DOHH2 (cell line): ENCODE results near the gene TLCD1.

Experiments
- H3F3A ChIP-seq: fragments of 200-600 bp; sonication (generic), shearing (Covaris generic); 2 replicates; pipeline ENCODE4 v1.6.0; 2016; ENCODE audit warnings: antibody characterized with exemption, mild to moderate bottlenecking; ENCODE audit not compliant: control insufficient read depth, insufficient read depth
- H3K27ac ChIP-seq: fragments of 200-600 bp; sonication (generic); 2 replicates; pipeline ENCODE4 v1.5.1; 2014; ENCODE audit warnings: low read depth, mild to moderate bottlenecking, low read length, moderate library complexity
- H3K27me3 ChIP-seq: fragments of 200-600 bp; sonication (generic); 2 replicates; pipeline ENCODE4 v1.6.1; 2014; ENCODE audit warnings: mild to moderate bottlenecking, low read length, mixed read lengths; ENCODE audit not compliant: control insufficient read depth
- H3K36me3 ChIP-seq: fragments of 200-600 bp; sonication (generic); 2 replicates; pipeline ENCODE4 v1.6.1; 2014; ENCODE audit warnings: mild to moderate bottlenecking, low read length, moderate library complexity, mixed read lengths; ENCODE audit not compliant: control insufficient read depth
- H3K4me1 ChIP-seq: fragments of 200-600 bp; sonication (generic); 2 replicates; pipeline ENCODE4 v1.6.1; 2014; ENCODE audit warnings: mild to moderate bottlenecking, low read length, mixed read lengths; ENCODE audit not compliant: control insufficient read depth
- H3K4me2 ChIP-seq: fragments of 200-600 bp; sonication (generic); 2 replicates; pipeline ENCODE4 v1.6.0; 2014; ENCODE audit warnings: mild to moderate bottlenecking, low read length, moderate library complexity
- H3K4me3 ChIP-seq: fragments of 200-600 bp; sonication (generic); 2 replicates; pipeline ENCODE4 v1.5.1; 2014; ENCODE audit warnings: mild to moderate bottlenecking, low read length, mixed read lengths
- H3K79me2 ChIP-seq: fragments of 200-600 bp; sonication (generic); 2 replicates; pipeline ENCODE4 v1.6.1; 2014; ENCODE audit warnings: mild to moderate bottlenecking, low read length, mixed read lengths; ENCODE audit not compliant: control insufficient read depth
- H3K9me2 ChIP-seq: fragments of 200-600 bp; sonication (generic); replicated peaks from 2 replicates; pipeline ENCODE4 v1.6.1; 2014; ENCODE audit warnings: mild to moderate bottlenecking, low read length, mixed read lengths; ENCODE audit not compliant: control insufficient read depth
- H3K9me3 ChIP-seq: fragments of 200-600 bp; sonication (generic); 2 replicates; pipeline ENCODE4 v1.6.1; 2014; ENCODE audit warnings: antibody characterized with exemption, low read length, mixed read lengths; ENCODE audit not compliant: control insufficient read depth, insufficient read depth
- H4K20me1 ChIP-seq: fragments of 200-600 bp; sonication (generic); 2 replicates; pipeline ENCODE4 v1.6.0; 2014; ENCODE audit warnings: low read depth, mild to moderate bottlenecking, antibody characterized with exemption, low read length, moderate library complexity; ENCODE audit not compliant: control insufficient read depth, insufficient read depth
- CTCF ChIP-seq: fragments of 200-600 bp; sonication (generic); IDR thresholded peaks from one replicate; pipeline ENCODE4 v1.5.1; 2014; ENCODE audit warnings: antibody characterized with exemption, mild to moderate bottlenecking, low read depth, low read length; ENCODE audit not compliant: poor library complexity, severe bottlenecking
- EZH2phosphoT487 ChIP-seq: fragments of 200-600 bp; sonication (generic); IDR thresholded peaks from 2 replicates; pipeline ENCODE4 v1.6.1; 2017; ENCODE audit warnings: borderline replicate concordance, mild to moderate bottlenecking, antibody characterized with exemption, low read length, moderate library complexity, mixed read lengths

The TLCD1 gene

DNA sequence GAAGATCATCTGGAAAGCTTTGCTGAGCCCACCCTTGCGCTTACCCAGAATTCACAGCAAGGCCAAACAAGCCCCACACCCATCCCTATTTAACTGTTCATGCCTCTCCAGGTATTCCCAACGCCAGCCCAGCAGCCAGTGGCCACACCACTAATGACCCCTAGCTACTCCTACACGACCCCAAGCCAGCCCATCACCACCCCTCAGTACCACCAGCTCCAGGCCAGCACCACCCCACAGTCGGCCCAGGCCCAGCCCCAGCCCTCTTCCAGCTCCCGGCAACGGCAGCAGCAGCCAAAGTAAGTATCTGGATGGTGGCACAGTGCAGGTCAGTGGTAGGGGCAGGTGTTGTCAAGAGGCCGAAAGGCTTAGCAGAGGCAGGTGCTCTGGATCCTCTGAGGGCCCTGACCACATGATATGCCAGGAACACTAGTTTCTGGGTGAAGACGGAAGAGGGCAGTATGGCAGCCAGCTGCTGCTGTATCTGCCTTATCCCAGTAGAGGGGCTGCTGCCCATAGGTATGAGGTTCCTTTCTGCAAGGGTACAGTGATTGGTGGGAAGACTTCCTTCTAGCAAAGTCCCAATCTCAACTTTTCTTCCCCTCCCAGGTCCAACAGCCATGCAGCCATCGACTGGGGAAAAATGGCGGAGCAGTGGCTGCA lies 25.1 kb downstream of the TLCD1 start:
- H3K27ac ChIP-seq = no peak overlapping the region
- no peaks in the 10 kb centered on the region for H3K9me2 ChIP-seq
- no peaks in the 10 kb centered on the region for H3K27me3 ChIP-seq
- no peak for TF ChIP-seq CTCF
- no peak for TF ChIP-seq EZH2phosphoT487
- H3K79me2 ChIP-seq = no peaks in the 10 kb centered on the region
- H3K9me3 ChIP-seq = no peaks in the 10 kb centered on the region
- no peaks in the 10 kb centered on the region for H3F3A ChIP-seq
- H3K36me3 ChIP-seq = peaks cover 85% of the 10 kb centered on the region
- no peak overlapping the region for H3K4me2 ChIP-seq
- no peak overlapping the region for H3K4me3 ChIP-seq
- no peaks in the 10 kb centered on the region for H3K4me1 ChIP-seq
- H4K20me1 ChIP-seq = no peaks in the 10 kb centered on the region

GRCh38 chr17:28700278-28700677 lies 25.8 kb downstream of the TLCD1 start:
- Histone ChIP-seq H3K36me3 (peaks cover 87% of the 10 kb centered on the region), H3K9me2 (no peaks in the 10 kb centered on the region), H3K27ac (no peak overlapping the region), H3K79me2 (no peaks in the 10 kb centered on the region), H3K27me3 (no peaks in the 10 kb centered on the region), H4K20me1 (no peaks in the 10 kb centered on the region), H3F3A (no peaks in the 10 kb centered on the region), H3K4me1 (no peaks in the 10 kb centered on the region), H3K4me2 (no peak overlapping the region), H3K4me3 (no peak overlapping the region), H3K9me3 (no peaks in the 10 kb centered on the region)
- no peak for TF ChIP-seq EZH2phosphoT487
- no peak for TF ChIP-seq CTCF

GRCh38 chr17:28698253-28698941 lies 27.6 kb downstream of the TLCD1 start:
- Histone ChIP-seq H3K9me2 (no peaks in the 10 kb centered on the region), H4K20me1 (no peaks in the 10 kb centered on the region), H3K27ac (no peak overlapping the region), H3K4me1 (no peaks in the 10 kb centered on the region), H3K4me2 (no peak overlapping the region), H3K27me3 (no peaks in the 10 kb centered on the region), H3K36me3 (peaks cover 100% of the 10 kb centered on the region), H3K79me2 (no peaks in the 10 kb centered on the region), H3K9me3 (no peaks in the 10 kb centered on the region), H3F3A (no peaks in the 10 kb centered on the region), H3K4me3 (no peak overlapping the region)
- TF ChIP-seq CTCF (no peak), EZH2phosphoT487 (no peak)
